NCI-H128 (cell line): ENCODE results near the gene SPHKAP.
"Not testable (repeated sequence)": the region's sequence is repeated elsewhere in the genome, so short reads cannot be mapped to it uniquely, and the experiment has no call there.

Source experiments
- DNase-seq: peaks from one replicate; lab custom pipeline; 2025; ENCODE audit not compliant: unreplicated experiment; lab: John Stamatoyannopoulos, UW

Gene SPHKAP

GRCh38 chr2:228104215-228104614 is 77.3 kb downstream of the SPHKAP start:
- DNase-seq = no peak

GRCh38 chr2:228103379-228103778 is 78.1 kb downstream of the SPHKAP start:
- DNase-seq = no peak

- no peak for DNase-seq
Observed at GRCh38 chr2:228102949-228103348, 78.5 kb downstream of the SPHKAP start.

DNA sequence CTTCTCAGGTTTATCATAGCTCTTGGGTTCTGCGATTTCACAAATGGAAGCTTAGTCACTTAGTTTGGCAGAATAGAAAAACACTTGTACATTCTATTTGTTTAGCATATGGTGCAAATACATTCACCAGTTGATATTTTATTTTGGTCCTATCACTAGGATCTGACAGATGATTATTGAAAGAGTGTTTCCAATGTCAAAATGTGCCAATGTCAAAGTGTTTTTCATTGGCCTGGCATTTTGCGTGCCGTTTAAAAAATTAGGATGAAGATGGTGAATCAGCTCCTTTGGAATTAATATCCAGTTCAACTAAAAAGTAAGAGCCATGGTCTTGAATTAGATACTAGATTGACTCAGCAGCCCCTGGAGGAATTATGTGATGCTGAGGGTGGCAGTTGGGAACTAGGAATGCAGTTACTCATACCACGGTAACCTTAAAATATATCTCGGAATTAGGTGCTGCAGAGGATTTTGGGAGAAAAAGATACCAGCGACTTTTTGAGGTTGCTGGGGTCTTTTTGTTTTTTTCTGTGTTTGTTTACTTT is 87.0 kb downstream of the SPHKAP start:
- DNase-seq = no peak

- no peak for DNase-seq
Observed at GRCh38 chr2:228092056-228092455, 89.4 kb downstream of the SPHKAP start.

- DNase-seq = no peak
Observed at GRCh38 chr2:228086561-228086960, 94.9 kb downstream of the SPHKAP start.

- no peak for DNase-seq
Observed at GRCh38 chr2:228084717-228085116, 96.8 kb downstream of the SPHKAP start.

- DNase-seq = no peak
Observed at GRCh38 chr2:228083131-228083530, 98.4 kb downstream of the SPHKAP start.

- no peak for DNase-seq
Observed at GRCh38 chr2:228082571-228082970, 98.9 kb downstream of the SPHKAP start.

DNA sequence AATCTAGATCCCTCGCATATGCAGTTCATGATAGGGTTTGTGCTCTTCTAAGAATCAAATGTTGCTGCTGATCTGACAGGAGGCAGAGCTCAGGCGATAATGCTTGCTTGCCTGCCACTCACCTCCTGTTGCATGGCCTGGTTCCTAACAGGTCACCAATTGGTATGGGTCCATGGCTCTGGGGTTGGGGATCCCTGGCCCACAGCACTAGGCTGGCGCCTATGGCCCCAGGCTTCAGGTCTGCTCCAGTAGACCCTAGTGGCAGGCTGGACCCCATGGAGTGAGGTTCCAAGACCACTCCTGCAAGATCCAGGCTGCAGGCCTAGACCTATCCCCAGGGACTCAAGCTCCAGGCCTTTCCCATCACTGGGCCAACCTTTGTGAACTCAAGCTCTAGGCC is 102.3 kb downstream of the SPHKAP start:
- DNase-seq = no peak

GRCh38 chr2:228076695-228077094 is 104.8 kb downstream of the SPHKAP start:
- not testable (repeated sequence) for DNase-seq

- no peak for DNase-seq
Observed at GRCh38 chr2:228072669-228073068, 108.8 kb downstream of the SPHKAP start.

DNA sequence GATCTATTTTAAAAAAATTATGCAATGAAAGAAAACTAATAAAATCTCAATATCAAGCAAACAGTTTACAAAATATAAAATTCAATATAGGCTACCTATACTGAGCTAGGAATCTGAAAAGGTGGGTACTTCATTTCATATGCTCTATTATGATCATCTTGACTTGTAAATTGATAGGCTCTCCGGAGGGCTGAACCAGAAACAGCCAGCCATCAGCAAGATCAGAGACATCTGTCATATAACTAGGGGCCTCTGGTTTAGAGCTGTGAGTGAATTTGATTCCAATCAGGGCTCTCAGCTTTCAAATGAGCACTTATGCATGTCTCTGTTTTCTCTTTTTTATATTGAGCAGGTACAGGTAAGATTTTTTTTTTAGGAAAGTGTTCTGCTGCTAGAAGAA is 114.2 kb downstream of the SPHKAP start:
- DNase-seq = no peak

GRCh38 chr2:228066126-228066798 is 115.2 kb downstream of the SPHKAP start:
- no peak for DNase-seq

DNA sequence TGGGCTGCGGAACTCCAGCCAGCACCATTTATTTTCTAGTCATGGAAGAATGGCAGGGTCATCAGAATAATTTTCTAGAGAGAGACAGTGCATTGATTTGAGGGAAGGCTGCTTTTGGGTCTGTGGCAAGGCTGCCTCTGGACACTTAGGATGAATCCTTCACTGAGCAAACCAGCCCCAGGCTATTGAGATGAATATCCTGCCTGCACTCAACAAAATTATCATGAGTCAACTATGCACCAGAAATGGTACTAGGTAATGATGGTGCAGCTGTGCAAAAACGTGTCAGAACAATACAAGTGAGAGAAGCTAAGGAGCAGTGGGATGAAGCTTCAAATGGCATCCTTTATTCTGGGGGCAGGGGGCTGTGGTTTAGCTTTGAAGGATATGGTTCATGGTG is 115.8 kb downstream of the SPHKAP start:
- DNase-seq = no peak

DNA sequence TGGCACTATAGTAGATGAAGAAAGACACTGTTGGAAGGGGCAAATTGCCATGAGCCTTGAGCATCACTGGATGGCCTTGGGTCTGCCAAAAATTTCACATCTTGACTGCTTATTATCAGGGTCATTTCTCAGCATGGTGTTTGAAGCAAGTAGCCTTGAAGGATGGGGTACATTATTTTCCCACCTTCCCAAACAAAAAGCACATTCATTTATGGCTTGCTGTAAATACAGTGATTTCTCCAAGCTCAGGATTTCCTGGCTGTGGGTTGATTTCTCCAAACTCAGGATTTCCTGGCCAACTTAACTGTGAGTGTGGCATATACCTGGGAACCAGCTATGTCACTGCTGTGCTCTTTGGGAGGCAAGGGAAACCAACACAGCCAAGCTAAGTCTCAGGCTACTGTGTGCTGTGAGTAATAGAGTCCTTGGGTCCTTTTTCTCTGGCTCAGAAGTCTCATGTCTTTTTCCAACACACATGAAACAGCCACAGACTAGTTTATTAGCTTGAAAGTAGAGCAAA is 116.6 kb downstream of the SPHKAP start:
- DNase-seq = no peak

DNA sequence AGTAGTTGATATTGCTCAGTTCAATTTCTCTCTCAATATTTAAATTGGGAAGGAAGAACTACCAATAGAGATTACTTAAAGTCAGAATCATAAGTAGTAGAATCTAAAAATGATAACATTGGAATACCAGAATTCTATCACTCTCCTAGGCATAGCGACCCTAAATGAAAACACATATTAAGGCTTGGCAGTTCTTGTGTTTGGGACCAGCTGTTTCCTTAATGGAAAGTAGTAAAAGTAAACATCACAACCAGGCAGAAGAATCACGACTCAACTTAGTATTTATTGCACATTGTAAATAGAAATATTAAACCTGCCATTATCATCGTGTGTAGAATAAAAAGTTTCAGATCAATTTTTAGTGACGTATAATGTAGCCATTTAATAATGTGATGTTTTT is 117.5 kb downstream of the SPHKAP start:
- DNase-seq = no peak

GRCh38 chr2:228063558-228063957 is 117.9 kb downstream of the SPHKAP start:
- no peak for DNase-seq

- DNase-seq = no peak
Observed at GRCh38 chr2:228059735-228060134, 121.8 kb downstream of the SPHKAP start.

GRCh38 chr2:228056293-228057097 is 125.0 kb downstream of the SPHKAP start:
- no peak for DNase-seq

DNA sequence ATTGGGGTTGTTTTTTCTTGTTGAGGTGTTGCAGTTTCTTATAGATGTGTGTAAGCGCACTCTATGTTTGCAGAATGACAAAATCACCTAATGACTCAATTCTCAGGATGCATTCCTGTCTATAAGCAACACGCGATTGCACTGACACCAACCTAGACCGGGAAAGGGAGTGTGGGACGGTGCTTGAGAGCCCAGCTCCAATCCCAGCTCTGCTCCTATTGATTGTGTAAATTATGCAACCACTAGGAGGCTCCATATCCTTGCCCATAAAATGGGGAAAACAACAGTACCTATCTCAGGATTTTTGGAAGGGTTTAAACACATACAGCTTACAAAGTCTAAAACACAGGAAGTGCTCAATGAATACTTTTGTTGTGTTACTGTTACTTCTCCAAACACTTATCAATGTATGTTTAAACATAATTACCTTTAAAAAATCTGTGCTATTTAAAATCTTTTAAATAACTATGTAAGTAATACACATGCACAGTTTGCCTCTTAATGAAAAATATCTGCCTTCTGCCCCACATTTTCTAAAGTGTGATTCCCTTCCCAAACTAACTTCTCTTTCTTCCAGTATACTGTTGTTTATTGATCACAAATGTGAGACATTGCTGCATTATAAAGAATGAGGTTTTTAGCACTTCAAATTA is 132.5 kb downstream of the SPHKAP start:
- no peak for DNase-seq

GRCh38 chr2:228040995-228041394 is 140.5 kb downstream of the SPHKAP start:
- no peak for DNase-seq
